Lower leg skin (tissue), 3 donors: Measurements from ENCODE around the gene SPSB4.

Experiments used
- CTCF ChIP-seq, 3 donors: fragments of 450-650 bp; IDR thresholded peaks; one replicate each; pipeline ENCODE4 v1.5.1; 2016; ENCODE audit warnings: antibody characterized with exemption in 3 of 3, mild to moderate bottlenecking in 3 of 3, moderate library complexity in 2 of 3
- POLR2A ChIP-seq, 2 donors: fragments of 450-650 bp; IDR thresholded peaks; one replicate each; pipeline ENCODE4 v1.6.1; 2016 to 2017; ENCODE audit warnings: antibody characterized with exemption in 2 of 2, mild to moderate bottlenecking in 1 of 2, moderate library complexity in 1 of 2

GRCh38 chr3:141081141-141081795 is 30.1 kb downstream of the SPSB4 start:
- TF ChIP-seq CTCF (IDR thresholded peaks at IDR 0.05), result no peak
- TF ChIP-seq POLR2A (IDR thresholded peaks at IDR 0.05), result no peak
